ENCODE results near the gene NKX1-2.

DNA sequence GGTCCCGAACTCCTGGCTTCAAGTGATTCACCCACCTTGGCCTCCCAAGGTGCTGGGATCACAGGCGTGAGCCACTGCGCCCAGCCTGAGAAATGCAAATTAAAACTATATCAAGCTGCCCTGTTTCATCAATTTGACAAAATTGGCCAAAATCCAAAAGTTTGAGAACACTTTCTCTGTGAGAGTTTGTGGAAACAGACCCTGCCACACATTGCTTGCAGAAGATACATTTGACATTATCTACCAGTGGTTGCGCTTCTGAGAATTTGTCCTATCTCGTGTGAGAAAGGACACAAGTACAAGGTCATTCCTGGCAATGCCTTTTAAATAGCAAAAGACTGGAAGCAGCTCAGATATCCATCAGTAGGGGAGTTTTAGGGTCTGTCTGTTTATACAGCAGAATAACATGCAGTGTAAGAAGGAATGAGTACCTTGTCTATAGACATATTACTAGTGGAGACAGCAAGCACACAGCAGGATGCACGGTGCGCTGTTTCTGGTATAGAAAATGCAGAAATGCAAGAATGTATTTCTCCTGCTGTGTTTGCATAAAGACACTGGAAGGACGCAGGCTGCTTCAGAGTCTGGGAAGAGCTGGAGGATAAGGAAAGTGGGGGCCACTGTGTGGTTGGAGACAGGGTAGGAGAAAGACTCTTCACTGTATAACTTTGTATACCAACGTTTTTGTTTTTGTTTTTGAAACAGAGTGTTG, 16.1 kb upstream of the NKX1-2 start:
- TF ChIP-seq USF2 (IDR thresholded peaks at IDR 0.05; ENCODE audit: borderline replicate concordance, low read depth, low read length) (no peak), POLR2AphosphoS5 (IDR thresholded peaks at IDR 0.05; ENCODE audit: low read depth, low read length) (no peak)

All from SK-N-SH (cell line).